Liver (tissue), 9 donors: ENCODE data around the gene NOS3. TPM values are rescaled to one million over a fixed set of nuclear protein-coding genes. Genes with fewer than 3 reads are reported as not detected.

Source experiments
- DNase-seq: peaks from one replicate; pipeline ENCODE4 v3.0.0-alpha.2; 2017; ENCODE audit warnings: low spot score
- H3K27ac ChIP-seq, 2 donors: one replicate each; pipeline ENCODE4 v1.7.0; 2013; ENCODE audit warnings: inconsistent platforms in 2 of 2, low read length in 2 of 2, control low read depth in 1 of 2, low read depth in 1 of 2, mild to moderate bottlenecking in 1 of 2
- H3K27me3 ChIP-seq, 4 donors: one replicate each; pipeline versions ENCODE4 v1.6.1 to v1.7.0; 2013; ENCODE audit warnings: low read length in 3 of 4, inconsistent platforms in 1 of 4, mild to moderate bottlenecking in 1 of 4, moderate library complexity in 1 of 4; ENCODE audit not compliant: control insufficient read depth in 4 of 4, insufficient read depth in 4 of 4
- H3K36me3 ChIP-seq, 4 donors: one replicate each; pipeline versions ENCODE4 v1.6.1 to v1.7.0; 2013; ENCODE audit warnings: low read length in 3 of 4, mild to moderate bottlenecking in 3 of 4, low read depth in 1 of 4, moderate library complexity in 1 of 4; ENCODE audit not compliant: control insufficient read depth in 4 of 4, insufficient read depth in 3 of 4
- H3K4me1 ChIP-seq, 4 donors: one replicate each; pipeline versions ENCODE4 v1.6.1 to v1.7.0; 2013; ENCODE audit warnings: low read length in 3 of 4, mild to moderate bottlenecking in 3 of 4, moderate library complexity in 1 of 4; ENCODE audit not compliant: control insufficient read depth in 4 of 4, insufficient read depth in 4 of 4
- H3K4me3 ChIP-seq, 3 donors: one replicate each; pipeline versions ENCODE4 v1.6.1 to v1.7.0; 2013; ENCODE audit warnings: low read length in 3 of 3, control low read depth in 1 of 3, low read depth in 1 of 3, mild to moderate bottlenecking in 1 of 3
- H3K9ac ChIP-seq, 2 donors: one replicate each; pipeline ENCODE4 v1.7.0; 2013; ENCODE audit warnings: low read length in 2 of 2, mild to moderate bottlenecking in 2 of 2, moderate library complexity in 2 of 2, control low read depth in 1 of 2, low read depth in 1 of 2
- H3K9me3 ChIP-seq, 4 donors: one replicate each; pipeline versions ENCODE4 v1.6.1 to v1.7.0; 2013; ENCODE audit warnings: low read length in 3 of 4; ENCODE audit not compliant: control insufficient read depth in 4 of 4
- ATF3 ChIP-seq: IDR thresholded peaks from 2 replicates; pipeline ENCODE4 v1.6.1; 2016; ENCODE audit warnings: antibody characterized with exemption
- EGR1 ChIP-seq, 2 donors: IDR thresholded peaks; 2 replicates each; pipeline ENCODE4 v1.6.1; 2016 to 2018; ENCODE audit warnings: antibody characterized with exemption in 2 of 2, low read depth in 2 of 2
- FOXA1 ChIP-seq: IDR thresholded peaks from 2 replicates; pipeline ENCODE4 v1.6.1; 2016; ENCODE audit warnings: antibody characterized with exemption
- FOXA2 ChIP-seq: IDR thresholded peaks from 2 replicates; pipeline ENCODE4 v1.6.1; 2016; ENCODE audit warnings: antibody characterized with exemption
- GABPA ChIP-seq, 2 donors: IDR thresholded peaks in 1 of 2; conservative IDR thresholded peaks in 1 of 2; 2 replicates each; pipeline ENCODE4 v1.6.1; 2016; ENCODE audit warnings: antibody characterized with exemption in 2 of 2, mild to moderate bottlenecking in 1 of 2, moderate library complexity in 1 of 2
- HNF4A ChIP-seq, 2 donors: conservative IDR thresholded peaks; 2 replicates each; pipeline ENCODE4 v1.6.1; 2016; ENCODE audit warnings: antibody characterized with exemption in 2 of 2, mild to moderate bottlenecking in 2 of 2
- MAX ChIP-seq: IDR thresholded peaks from 2 replicates; pipeline ENCODE4 v1.6.1; 2016; ENCODE audit warnings: antibody characterized with exemption
- NR2F2 ChIP-seq: IDR thresholded peaks from 2 replicates; pipeline ENCODE4 v1.6.1; 2016; ENCODE audit warnings: antibody characterized with exemption
- REST ChIP-seq: IDR thresholded peaks from 2 replicates; pipeline ENCODE4 v1.6.1; 2016; ENCODE audit warnings: antibody characterized with exemption, mild to moderate bottlenecking
- SP1 ChIP-seq: IDR thresholded peaks from 2 replicates; pipeline ENCODE4 v1.6.1; 2018; ENCODE audit warnings: antibody characterized with exemption, mild to moderate bottlenecking
- YY1 ChIP-seq: IDR thresholded peaks from 2 replicates; pipeline ENCODE4 v1.6.1; 2016; ENCODE audit warnings: antibody characterized with exemption, mild to moderate bottlenecking
- ZBTB33 ChIP-seq: IDR thresholded peaks from 2 replicates; pipeline ENCODE4 v1.6.1; 2016; ENCODE audit warnings: antibody characterized with exemption
- WGBS: extraction: QIAGEN DNeasy Blood & Tissue Kit; methylation state at CpG from one replicate; pipeline ENCODE4 v1.1.7; 2013; 5-methylcytosine and 5-hydroxymethylcytosine counted together
- polyA plus RNA-seq, 2 donors: library from polyadenylated mRNA; stranded (reverse) in 1 of 2; unstranded in 1 of 2; fragments of 200-250 nt in 1 of 2; fragments of >200 nt in 1 of 2; fragmentation: Nextera tagmentation in 1 of 2; extraction: Ambion mirVana in 1 of 2; gene quantifications; one replicate each; pipeline versions ENCODE4 v1.2.1 to v1.2.3, GENCODE V29; 2013 to 2015
- total RNA-seq, 2 donors: library from RNA; depleted of rRNA; stranded (reverse); fragments of >200 nt; gene quantifications; one replicate each; pipeline ENCODE4 v1.2.3, GENCODE V29; 2014
- donor health status: healthy.
- donor health status: healthy.
- donor health status: healthy.
- donor health status: healthy.
- donor health status: healthy.

NOS3 gene
- 1 to 10 TPM; 5.4 to 6.1 TPM for total RNA-seq
- 1 to 10 TPM; 1.6 to 4.9 TPM for polyA plus RNA-seq

- Histone ChIP-seq H3K27me3 (peaks cover 0 to 2% (median 0%) of the 10 kb centered on the region in 4 donors), H3K4me1 (peaks cover 0 to 10% (median 6%) of the 10 kb centered on the region in 4 donors), H3K9me3 (peaks cover 0 to 4% (median under 1%) of the 10 kb centered on the region in 4 donors), H3K36me3 (no peaks in the 10 kb centered on the region), H3K9ac (no peak within 1 kb of the TSS), H3K27ac (peak within 1 kb of the TSS in 1 of 2 donors; percentile 12), H3K4me3 (no peak within 1 kb of the TSS)
- WGBS: 88% methylated on average over 12 of the region's 12 CpGs
- no peak for DNase-seq
- no peak for TF ChIP-seq HNF4A (conservative IDR thresholded peaks at IDR 0.05)
Observed at GRCh38 chr7:150990416-150991186, at the start of gene NOS3. Gene NOS3, plus strand, starts transcription at chr7:150991017. Its CDS starts 2,787 bp downstream, at chr7:150993804.

- H3K27ac ChIP-seq: no peak overlapping the region
- H3K9ac ChIP-seq: no peak overlapping the region
- H3K4me1 ChIP-seq: no peaks in the 10 kb centered on the region
- TF ChIP-seq MAX: no peak
- TF ChIP-seq NR2F2: no peak
- no peak for TF ChIP-seq GABPA (IDR thresholded peaks at IDR 0.05 in 1 of 2, conservative IDR thresholded peaks at IDR 0.05 in 1 of 2)
- no peak for TF ChIP-seq EGR1 (IDR thresholded peaks at IDR 0.05; ENCODE audit: low read depth in 2 of 2)
- no peak for TF ChIP-seq SP1
- no peak for TF ChIP-seq YY1
- TF ChIP-seq HNF4A (conservative IDR thresholded peaks at IDR 0.05): no peak
- no peak for TF ChIP-seq FOXA2
- no peak for TF ChIP-seq REST
- TF ChIP-seq ZBTB33: no peak
- no peak for TF ChIP-seq ATF3
- TF ChIP-seq FOXA1: no peak
- H3K36me3 ChIP-seq: no peaks in the 10 kb centered on the region
- no peak overlapping the region for H3K4me3 ChIP-seq
- H3K9me3 ChIP-seq: no peaks in the 10 kb centered on the region
- WGBS: 86% methylated on average over 15 of the region's 15 CpGs
- peaks cover 0 to 2% (median 0%) of the 10 kb centered on the region in 4 donors for H3K27me3 ChIP-seq
- no peak for DNase-seq
Observed at GRCh38 chr7:150941351-150942000, 49.3 kb upstream of the NOS3 start.
